Kidney glomerular epithelial cell (primary cell): Measurements from ENCODE around the gene SCGB1D2.
A peak's percentile ranks its signal among the peaks of the same experiment; 100 is the strongest.
"Not testable (repeated sequence)": the region's sequence is repeated elsewhere in the genome, so short reads cannot be mapped to it uniquely, and the experiment has no call there.

Source experiments
- DNase-seq: peaks from one replicate; lab custom pipeline; 2025; lab: John Stamatoyannopoulos, UW

SCGB1D2 gene

DNA sequence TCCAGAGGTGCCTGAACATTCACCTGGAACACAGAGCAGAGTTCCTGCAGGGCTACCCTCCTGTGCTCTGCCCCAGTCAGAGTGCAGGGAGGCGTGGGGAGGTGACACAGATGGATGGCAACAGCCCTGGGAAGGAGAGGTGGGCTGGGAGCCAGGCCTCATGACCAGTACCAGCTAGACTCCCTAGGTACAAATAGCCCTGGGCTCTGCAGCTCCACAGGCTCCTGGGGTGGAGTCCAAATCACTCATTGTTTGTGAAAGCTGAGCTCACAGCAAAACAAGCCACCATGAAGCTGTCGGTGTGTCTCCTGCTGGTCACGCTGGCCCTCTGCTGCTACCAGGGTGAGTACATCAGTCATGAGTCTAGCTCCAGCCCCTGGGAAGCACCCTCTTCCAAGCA is at the start of gene SCGB1D2:
Gene SCGB1D2, plus strand, starts transcription at position 219 of the 400 bp plus-strand sequence. Its CDS starts 69 bp downstream, at position 288.
- no peak for DNase-seq

- DNase-seq = no peak
These were observed 48.1 kb upstream of the SCGB1D2 start for GRCh38 chr11:62193952-62194351.

- DNase-seq = not testable (repeated sequence)
These were observed 47.0 kb upstream of the SCGB1D2 start for GRCh38 chr11:62195010-62195409.

- DNase-seq = no peak
These were observed 46.1 kb upstream of the SCGB1D2 start for GRCh38 chr11:62195945-62196344.

- not testable (repeated sequence) for DNase-seq
These were observed 44.6 kb upstream of the SCGB1D2 start for GRCh38 chr11:62197400-62197799.

GRCh38 chr11:62201376-62201775 is 40.7 kb upstream of the SCGB1D2 start:
- no peak for DNase-seq

DNA sequence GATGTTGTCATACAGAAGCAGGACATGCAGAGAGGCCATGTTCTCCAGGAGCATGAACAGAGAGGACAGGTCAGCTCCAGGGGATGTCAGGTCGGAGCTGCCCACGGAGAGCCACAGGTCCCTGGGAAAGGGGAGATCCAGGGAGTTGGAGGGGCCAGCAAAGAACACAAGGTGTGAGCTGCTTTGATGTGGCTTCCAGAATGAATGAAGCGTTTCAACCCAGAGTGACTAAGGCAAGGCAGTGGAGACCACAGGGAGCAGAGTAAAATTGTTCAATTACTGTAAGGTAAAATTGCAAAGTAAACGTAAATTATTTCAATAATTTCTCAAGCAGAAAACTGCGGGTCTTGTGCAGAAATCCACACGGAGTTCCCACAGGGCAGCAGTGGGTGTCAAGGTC is 39.1 kb upstream of the SCGB1D2 start:
- no peak for DNase-seq

- DNase-seq = no peak
These were observed 37.6 kb upstream of the SCGB1D2 start for GRCh38 chr11:62204430-62204829.

- DNase-seq = no peak
These were observed 36.6 kb upstream of the SCGB1D2 start for GRCh38 chr11:62205441-62205840.

DNA sequence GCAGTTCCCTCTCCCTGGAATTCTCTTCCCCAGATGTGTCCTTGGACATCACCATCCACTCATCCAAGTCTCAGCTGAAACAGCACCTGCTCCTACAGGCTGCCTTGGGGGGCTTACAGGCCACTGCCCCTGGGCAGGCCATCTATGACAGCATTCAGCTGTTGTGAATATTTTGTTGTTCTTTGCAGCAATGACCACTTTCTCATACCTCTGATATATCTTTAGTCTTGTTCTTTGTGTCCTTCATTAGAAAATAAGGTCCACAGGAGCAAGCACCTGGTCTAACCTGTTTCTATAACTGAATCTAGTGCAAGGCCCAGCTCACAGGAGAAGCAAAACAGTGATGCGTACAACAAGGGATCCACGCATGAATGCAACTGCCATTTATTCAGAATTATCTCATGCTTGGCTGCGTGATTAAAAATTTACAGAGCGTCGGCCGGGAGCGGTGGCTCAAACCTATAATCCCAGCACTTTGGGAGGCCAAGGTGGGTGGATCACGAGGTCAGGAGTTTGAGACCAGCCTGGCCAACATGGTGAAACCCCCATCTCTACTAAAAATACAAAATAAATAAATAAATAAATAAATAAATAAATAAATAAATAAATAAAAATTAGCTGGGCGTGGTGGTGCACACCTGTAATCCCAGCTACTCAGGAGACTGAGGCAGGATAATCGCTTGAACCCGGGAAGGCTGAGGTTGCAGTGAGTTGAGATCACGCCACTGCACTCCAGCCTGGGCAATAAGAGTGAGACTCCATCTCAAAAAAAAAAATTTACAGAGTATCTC is 35.6 kb upstream of the SCGB1D2 start:
- not testable (repeated sequence) for DNase-seq

DNA sequence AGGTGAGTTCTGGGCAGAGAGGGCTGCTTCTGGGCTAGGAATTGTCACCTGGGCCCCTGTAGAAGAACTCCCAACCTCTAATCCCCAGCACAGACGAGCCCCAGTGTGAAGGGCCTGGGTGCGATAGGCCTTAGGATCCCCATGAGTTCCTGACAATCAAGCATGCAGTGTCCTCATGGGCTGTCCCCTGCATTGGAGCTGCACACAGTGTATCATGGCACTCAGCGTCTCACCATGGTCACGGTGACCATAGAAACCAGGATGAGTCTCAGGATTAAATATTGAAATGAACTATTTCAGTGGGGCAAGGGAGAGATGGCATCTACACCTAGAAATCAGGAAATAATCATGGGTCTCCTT is 33.3 kb upstream of the SCGB1D2 start:
- DNase-seq = no peak

GRCh38 chr11:62217191-62217748 is 24.8 kb upstream of the SCGB1D2 start:
- peak; percentile 2 for DNase-seq

- no peak for DNase-seq
These were observed 20.5 kb upstream of the SCGB1D2 start for GRCh38 chr11:62221498-62221897.

DNA sequence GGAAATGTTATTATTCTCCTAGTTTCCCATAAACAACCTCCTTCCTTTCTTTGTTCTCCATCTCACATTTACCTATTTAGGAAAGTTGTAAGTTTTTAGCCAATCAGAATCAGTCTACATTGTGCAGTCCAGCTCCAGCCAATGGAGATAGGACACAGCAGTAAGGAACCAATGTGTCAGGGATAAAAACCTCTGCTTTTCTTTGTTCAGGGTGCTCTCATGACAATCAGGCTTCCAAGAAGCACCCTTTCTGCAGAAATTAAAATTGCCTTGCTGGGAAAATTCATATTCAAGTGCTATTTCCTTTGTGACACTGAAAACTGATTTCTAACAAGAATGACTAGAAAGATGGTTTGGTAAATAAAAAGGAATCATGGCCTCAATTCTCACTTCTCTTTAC is 18.9 kb upstream of the SCGB1D2 start:
- no peak for DNase-seq

DNA sequence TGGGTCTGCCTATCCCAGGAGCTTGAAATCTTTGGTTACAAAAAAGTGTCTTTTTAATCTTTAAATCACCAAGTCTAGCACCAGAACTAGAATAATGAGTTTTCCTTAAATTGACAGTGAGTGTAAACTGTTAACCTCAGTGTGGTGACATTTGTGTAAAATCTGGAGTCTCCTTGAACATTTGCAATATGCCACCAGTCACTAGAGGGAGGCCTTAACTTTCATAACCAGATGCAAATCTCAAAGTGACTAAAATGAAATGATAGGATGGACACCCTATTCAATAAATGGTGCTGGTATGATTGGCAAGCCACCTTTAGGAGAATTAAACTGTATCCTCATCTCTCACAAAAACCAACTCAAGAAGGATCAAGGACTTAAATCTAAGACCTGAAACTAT is 8.3 kb upstream of the SCGB1D2 start:
- no peak for DNase-seq

GRCh38 chr11:62236187-62236586 is 5.9 kb upstream of the SCGB1D2 start:
- no peak for DNase-seq

GRCh38 chr11:62237499-62237898 is 4.5 kb upstream of the SCGB1D2 start:
- DNase-seq = no peak

DNA sequence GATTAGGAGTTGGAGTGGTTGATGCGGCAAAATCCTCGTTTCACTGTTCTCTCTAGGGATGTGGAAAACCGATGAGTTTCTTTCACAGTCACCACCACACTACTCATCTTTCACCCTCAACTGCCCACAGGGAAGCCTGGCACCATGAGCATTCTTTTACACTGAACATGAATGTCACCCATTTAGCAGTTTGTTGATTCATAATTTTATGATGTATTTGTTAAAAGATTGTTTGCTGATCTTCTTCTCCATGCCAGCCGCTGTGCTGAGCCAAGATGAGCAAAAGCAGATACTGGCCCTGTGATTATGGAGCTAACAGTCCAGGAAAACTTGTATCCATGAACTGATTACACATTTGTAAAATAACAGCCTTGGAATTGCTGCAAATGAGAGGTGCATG is 3.9 kb upstream of the SCGB1D2 start:
- DNase-seq = no peak

GRCh38 chr11:62241095-62241494 is 944 bp upstream of the SCGB1D2 start:
- DNase-seq = no peak

GRCh38 chr11:62245271-62245753 is 3.3 kb downstream of the SCGB1D2 start:
- peak; percentile 29 for DNase-seq

- DNase-seq = no peak
These were observed 9.7 kb downstream of the SCGB1D2 start for GRCh38 chr11:62251698-62252097.

DNA sequence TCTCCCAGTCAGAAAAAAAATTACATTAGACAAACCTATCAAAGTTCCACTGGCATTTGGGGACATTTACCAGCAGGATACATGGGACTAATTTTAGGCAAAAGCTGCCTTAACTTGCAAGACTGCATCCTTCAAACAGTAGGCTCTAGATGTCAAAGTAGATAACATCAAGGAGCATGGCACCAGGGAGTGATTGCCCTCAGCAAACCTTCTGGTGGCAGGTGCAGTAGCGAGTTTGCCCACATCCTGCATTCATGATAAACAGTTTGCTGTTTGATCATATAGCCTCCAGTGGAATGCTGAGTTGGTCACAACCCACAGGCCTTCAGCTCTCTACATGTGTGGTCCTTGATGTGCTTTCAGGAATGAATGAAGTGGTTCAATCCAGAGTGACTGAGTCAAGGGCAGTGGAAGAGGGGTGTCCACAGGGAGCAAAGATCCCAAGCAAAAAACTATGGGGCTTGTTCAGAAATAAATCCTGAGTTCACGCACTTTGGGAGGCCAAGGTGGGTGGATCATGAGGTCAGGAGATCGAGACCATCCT is 12.0 kb downstream of the SCGB1D2 start:
- DNase-seq = no peak

- DNase-seq = no peak
These were observed 14.2 kb downstream of the SCGB1D2 start for GRCh38 chr11:62256281-62256680.
